OCI-LY3 (cell line): ENCODE measurements around the gene ROR1.

Experiments used
- H2AFZ ChIP-seq: fragments of 200-600, 300-600 bp; shearing (Covaris generic); 2 replicates; pipeline ENCODE4 v1.6.0; 2014; ENCODE audit warnings: antibody characterized with exemption, low read depth, low read length
- H3K27ac ChIP-seq: fragments of 200-600, 300-600 bp; sonication (generic); 2 replicates; pipeline ENCODE4 v1.5.1; 2014; ENCODE audit warnings: mild to moderate bottlenecking, low read length, moderate library complexity, mixed read lengths
- H3K27me3 ChIP-seq: fragments of 200-600, 300-600 bp; sonication (generic); 2 replicates; pipeline ENCODE4 v1.6.1; 2014; ENCODE audit warnings: low read depth, low read length, mixed read lengths
- H3K36me3 ChIP-seq: fragments of 200-600, 300-600 bp; sonication (generic); replicated peaks from 2 replicates; pipeline ENCODE3; 2014; ENCODE audit warnings: low read depth, low read length, mixed read lengths
- H3K4me1 ChIP-seq: fragments of 300-600, 200-600 bp; sonication (generic); 2 replicates; pipeline ENCODE4 v1.6.1; 2014; ENCODE audit warnings: low read length, mixed read lengths
- H3K4me2 ChIP-seq: fragments of 200-600, 300-600 bp; sonication (generic); 2 replicates; pipeline ENCODE4 v1.6.1; 2014; ENCODE audit warnings: low read length, mixed read lengths
- H3K4me3 ChIP-seq: fragments of 300-600, 200-600 bp; sonication (generic); 2 replicates; pipeline ENCODE4 v1.5.1; 2014; ENCODE audit warnings: antibody characterized with exemption, mild to moderate bottlenecking, low read length, moderate library complexity
- H3K79me2 ChIP-seq: fragments of 300-600, 200-600 bp; shearing (Covaris generic); 2 replicates; pipeline ENCODE4 v1.6.1; 2014; ENCODE audit warnings: mild to moderate bottlenecking, low read length, mixed read lengths
- H3K9ac ChIP-seq: fragments of 300-600, 200-600 bp; shearing (Covaris generic); 2 replicates; pipeline ENCODE4 v1.6.0; 2014; ENCODE audit warnings: mild to moderate bottlenecking, low read length, moderate library complexity
- H3K9me3 ChIP-seq: fragments of 200-600, 300-600 bp; shearing (Covaris generic); 2 replicates; pipeline ENCODE4 v1.6.1; 2014; ENCODE audit warnings: low read length, mixed read lengths; ENCODE audit not compliant: insufficient read depth
- H4K20me1 ChIP-seq: fragments of 200-600, 300-600 bp; sonication (generic); 2 replicates; pipeline ENCODE4 v1.6.1; 2016; ENCODE audit warnings: low read length, mixed read lengths; ENCODE audit not compliant: insufficient read depth
- EZH2phosphoT487 ChIP-seq: fragments of 200-600 bp; shearing (Covaris generic); IDR thresholded peaks from 2 replicates; pipeline ENCODE4 v1.6.1; 2018; ENCODE audit warnings: antibody characterized with exemption, mixed run types, low read depth
- TF ChIP-seq, protein P1 (sequence below): fragments of 200-600, 300-600 bp; sonication (generic); IDR thresholded peaks from 2 replicates; pipeline ENCODE4 v1.5.1; 2014; ENCODE audit warnings: antibody characterized with exemption, low read length, low read depth

The ROR1 gene

DNA sequence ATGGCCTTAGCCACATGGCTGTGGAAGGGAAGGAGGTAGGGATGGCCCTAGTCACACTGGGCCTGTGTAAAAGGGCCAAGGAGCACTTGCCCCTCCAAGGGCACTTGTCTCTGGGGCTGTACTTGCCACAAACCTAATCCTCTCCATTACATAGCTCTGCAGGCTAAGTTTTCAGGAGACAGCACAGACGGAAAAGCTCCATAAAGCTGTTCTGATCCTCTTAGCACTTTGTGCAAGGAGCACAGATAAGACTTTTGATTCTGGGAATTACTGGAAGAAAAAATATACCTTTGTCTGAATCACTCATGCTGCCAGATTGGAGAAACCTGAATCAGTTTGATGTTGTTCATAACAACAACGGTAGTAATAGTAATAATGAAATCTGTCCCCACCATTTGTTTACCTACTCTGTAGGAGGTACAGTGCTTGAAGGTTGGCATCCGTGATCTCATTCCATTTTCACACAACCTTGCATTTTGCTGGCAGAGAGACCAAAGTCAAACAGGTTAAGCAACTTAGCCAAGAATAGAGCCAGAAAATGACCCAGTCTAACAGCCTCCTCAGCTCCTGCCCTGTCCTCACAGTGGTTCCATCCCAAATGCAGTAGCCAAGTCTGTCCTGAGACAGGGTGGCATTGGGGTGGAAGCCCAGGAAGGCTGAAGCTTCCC, 207.1 kb downstream of the ROR1 start:
- no peaks in the 10 kb centered on the region for H3K4me1 ChIP-seq
- no peak overlapping the region for H3K4me3 ChIP-seq
- no peak for TF ChIP-seq EZH2phosphoT487
- TF ChIP-seq, protein P1, sequence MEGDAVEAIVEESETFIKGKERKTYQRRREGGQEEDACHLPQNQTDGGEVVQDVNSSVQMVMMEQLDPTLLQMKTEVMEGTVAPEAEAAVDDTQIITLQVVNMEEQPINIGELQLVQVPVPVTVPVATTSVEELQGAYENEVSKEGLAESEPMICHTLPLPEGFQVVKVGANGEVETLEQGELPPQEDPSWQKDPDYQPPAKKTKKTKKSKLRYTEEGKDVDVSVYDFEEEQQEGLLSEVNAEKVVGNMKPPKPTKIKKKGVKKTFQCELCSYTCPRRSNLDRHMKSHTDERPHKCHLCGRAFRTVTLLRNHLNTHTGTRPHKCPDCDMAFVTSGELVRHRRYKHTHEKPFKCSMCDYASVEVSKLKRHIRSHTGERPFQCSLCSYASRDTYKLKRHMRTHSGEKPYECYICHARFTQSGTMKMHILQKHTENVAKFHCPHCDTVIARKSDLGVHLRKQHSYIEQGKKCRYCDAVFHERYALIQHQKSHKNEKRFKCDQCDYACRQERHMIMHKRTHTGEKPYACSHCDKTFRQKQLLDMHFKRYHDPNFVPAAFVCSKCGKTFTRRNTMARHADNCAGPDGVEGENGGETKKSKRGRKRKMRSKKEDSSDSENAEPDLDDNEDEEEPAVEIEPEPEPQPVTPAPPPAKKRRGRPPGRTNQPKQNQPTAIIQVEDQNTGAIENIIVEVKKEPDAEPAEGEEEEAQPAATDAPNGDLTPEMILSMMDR: no peak
- no peak overlapping the region for H3K9ac ChIP-seq
- H3K9me3 ChIP-seq: no peaks in the 10 kb centered on the region
- no peaks in the 10 kb centered on the region for H3K79me2 ChIP-seq
- H3K27ac ChIP-seq: no peak overlapping the region
- no peaks in the 10 kb centered on the region for H3K36me3 ChIP-seq
- no peak overlapping the region for H3K4me2 ChIP-seq
- no peaks in the 10 kb centered on the region for H3K27me3 ChIP-seq
- no peaks in the 10 kb centered on the region for H4K20me1 ChIP-seq
- H2AFZ ChIP-seq: no peak overlapping the region

DNA sequence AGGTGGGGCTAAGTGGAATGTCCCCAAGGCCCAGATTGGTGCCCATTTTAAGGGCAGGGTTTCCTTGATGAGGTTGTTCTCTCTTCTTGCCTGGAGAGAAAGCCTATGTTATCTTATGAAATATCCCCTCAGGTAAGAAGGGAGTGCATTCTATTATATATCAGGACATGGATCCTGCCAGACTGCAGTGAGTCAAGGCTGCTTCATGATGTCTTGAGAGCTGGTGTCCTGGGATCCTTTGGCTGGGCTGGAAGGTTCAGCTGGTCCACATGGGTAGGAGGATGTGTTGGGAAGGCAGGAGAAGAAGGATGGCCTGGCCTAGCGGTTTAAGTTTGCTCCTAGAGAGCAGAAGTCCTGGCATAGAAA, 207.6 kb downstream of the ROR1 start:
- Histone ChIP-seq H3K27me3 (no peaks in the 10 kb centered on the region), H3K4me1 (no peaks in the 10 kb centered on the region), H3K9me3 (no peaks in the 10 kb centered on the region), H4K20me1 (no peaks in the 10 kb centered on the region), H3K27ac (no peak overlapping the region), H3K4me3 (no peak overlapping the region), H3K79me2 (no peaks in the 10 kb centered on the region), H3K9ac (no peak overlapping the region), H3K36me3 (no peaks in the 10 kb centered on the region), H3K4me2 (no peak overlapping the region), H2AFZ (no peak overlapping the region)
- no peak for TF ChIP-seq EZH2phosphoT487
- TF ChIP-seq, protein P1: no peak

DNA sequence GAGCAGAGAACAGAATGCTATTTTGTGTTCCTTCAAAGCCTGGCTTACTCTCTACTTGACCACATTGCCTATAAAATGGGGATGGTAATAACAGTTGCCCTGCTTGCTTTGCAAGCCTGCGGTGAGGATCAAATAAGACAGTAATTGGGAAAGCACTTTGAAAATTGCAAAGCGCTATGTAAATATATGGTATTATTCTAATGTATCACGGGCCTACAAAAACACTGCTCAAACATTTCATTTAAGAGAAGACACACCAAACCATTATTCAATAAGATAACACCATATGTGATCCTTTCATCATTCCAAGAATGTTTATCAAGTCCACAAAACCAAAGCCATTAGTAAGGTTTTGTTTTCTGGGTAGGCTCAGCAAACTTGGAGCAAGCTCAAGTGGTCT, 208.4 kb downstream of the ROR1 start:
- TF ChIP-seq, protein P1: no peak
- no peak for TF ChIP-seq EZH2phosphoT487
- no peaks in the 10 kb centered on the region for H3K79me2 ChIP-seq
- H3K9me3 ChIP-seq: no peaks in the 10 kb centered on the region
- H2AFZ ChIP-seq: no peak overlapping the region
- no peaks in the 10 kb centered on the region for H4K20me1 ChIP-seq
- H3K27ac ChIP-seq: no peak overlapping the region
- no peaks in the 10 kb centered on the region for H3K27me3 ChIP-seq
- H3K4me2 ChIP-seq: no peak overlapping the region
- no peak overlapping the region for H3K4me3 ChIP-seq
- H3K36me3 ChIP-seq: no peaks in the 10 kb centered on the region
- no peak overlapping the region for H3K9ac ChIP-seq
- H3K4me1 ChIP-seq: no peaks in the 10 kb centered on the region

DNA sequence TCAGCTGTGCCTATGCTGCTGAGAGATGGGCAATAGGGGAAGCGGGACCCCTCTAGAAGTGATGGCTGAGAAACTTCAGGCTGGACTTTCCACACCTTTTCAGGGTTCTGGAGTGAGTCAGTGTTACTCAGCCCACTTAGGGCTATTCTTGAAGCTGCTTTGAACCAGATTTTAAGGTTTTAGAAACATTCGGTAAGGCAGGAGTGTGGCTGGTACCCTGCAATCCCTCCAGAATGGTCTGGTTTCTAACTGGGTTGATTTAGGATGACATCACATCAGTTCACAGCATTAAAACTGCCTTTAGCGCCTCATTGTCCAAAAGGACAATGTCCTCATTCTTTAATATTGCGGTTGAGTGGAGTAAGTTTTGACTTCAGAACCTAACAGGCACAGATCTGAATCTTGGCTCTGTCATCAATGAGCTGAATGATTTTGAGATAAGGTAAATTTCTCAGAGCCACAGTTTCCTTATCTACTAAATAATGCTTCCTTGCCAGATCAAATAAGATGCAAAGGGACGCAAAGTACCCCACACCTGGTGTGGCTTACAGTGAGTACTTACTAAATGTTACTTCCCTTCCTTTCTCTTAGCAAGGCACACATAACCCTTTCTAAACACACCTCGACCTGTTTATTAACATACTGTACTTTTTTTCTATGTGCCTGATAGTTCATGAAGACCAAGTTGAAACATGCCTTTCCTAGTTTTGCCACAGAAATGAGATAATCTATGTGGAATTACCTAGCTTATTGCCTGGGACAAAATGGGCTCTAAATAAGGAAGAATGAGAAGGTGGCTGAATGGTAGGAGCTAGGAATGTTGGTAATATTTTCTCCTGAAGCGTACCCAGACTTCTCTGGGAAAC, 209.8 kb downstream of the ROR1 start:
- Histone ChIP-seq H3K79me2 (no peaks in the 10 kb centered on the region), H3K4me3 (no peak overlapping the region), H3K4me1 (no peaks in the 10 kb centered on the region), H3K27ac (no peak overlapping the region), H3K36me3 (no peaks in the 10 kb centered on the region), H3K27me3 (no peaks in the 10 kb centered on the region), H3K4me2 (no peak overlapping the region), H4K20me1 (no peaks in the 10 kb centered on the region), H2AFZ (no peak overlapping the region), H3K9me3 (no peaks in the 10 kb centered on the region), H3K9ac (no peak overlapping the region)
- TF ChIP-seq EZH2phosphoT487: no peak
- TF ChIP-seq, protein P1: no peak
